ENCODE measurements around the gene SPACA6. TPM values are rescaled to one million over a fixed set of nuclear protein-coding genes. Genes with fewer than 3 reads are reported as not detected.
A peak's percentile ranks its signal among the peaks of the same experiment; 100 is the strongest.

The SPACA6 gene
- polyA plus RNA-seq, 1 donor (not counting 4 experiments of a cell fraction or from before 2014, with no cell fraction given), result 4.3 TPM

DNA sequence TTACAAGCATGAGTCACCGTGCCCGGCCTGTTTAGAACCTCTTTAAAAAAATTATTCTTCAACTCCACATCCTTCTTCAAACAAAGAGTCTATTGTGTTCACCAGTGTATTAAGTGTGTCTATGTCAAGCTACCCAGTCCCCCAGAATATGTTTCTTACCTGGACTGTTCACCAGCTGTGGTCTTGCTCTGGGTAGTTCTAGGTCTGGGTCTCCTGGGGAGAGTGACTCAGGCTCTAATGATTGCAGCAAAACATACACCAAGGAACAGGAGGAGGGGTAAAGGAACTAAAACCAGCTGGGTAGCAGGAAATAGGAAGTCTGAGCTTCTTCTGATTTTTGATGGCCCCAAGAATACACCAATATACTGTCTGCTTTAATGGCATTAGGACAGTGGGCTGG lies 58.5 kb downstream of the SPACA6 start, which contains the start of gene FPR1:
TSS of gene FPR1 (minus strand) at position 224 of the 400 bp plus-strand sequence. CDS start 4,884 bp downstream, outside the sequence.
- TF ChIP-seq, protein P1, sequence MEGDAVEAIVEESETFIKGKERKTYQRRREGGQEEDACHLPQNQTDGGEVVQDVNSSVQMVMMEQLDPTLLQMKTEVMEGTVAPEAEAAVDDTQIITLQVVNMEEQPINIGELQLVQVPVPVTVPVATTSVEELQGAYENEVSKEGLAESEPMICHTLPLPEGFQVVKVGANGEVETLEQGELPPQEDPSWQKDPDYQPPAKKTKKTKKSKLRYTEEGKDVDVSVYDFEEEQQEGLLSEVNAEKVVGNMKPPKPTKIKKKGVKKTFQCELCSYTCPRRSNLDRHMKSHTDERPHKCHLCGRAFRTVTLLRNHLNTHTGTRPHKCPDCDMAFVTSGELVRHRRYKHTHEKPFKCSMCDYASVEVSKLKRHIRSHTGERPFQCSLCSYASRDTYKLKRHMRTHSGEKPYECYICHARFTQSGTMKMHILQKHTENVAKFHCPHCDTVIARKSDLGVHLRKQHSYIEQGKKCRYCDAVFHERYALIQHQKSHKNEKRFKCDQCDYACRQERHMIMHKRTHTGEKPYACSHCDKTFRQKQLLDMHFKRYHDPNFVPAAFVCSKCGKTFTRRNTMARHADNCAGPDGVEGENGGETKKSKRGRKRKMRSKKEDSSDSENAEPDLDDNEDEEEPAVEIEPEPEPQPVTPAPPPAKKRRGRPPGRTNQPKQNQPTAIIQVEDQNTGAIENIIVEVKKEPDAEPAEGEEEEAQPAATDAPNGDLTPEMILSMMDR (optimal IDR thresholded peaks at IDR 0.05 in 1 of 3, IDR thresholded peaks at IDR 0.05 in 1 of 3, conservative IDR thresholded peaks at IDR 0.05 in 1 of 3; ENCODE audit: extremely low read depth in 1 of 3, insufficient read depth in 2 of 3, low read length in 3 of 3), result no peak
- no peak for TF ChIP-seq EZH2 (IDR thresholded peaks at IDR 0.05; ENCODE audit: low read length)
- Histone ChIP-seq H4K20me1 (ENCODE audit: control insufficient read depth, extremely low read depth, insufficient read depth, low read length) (no peaks in the 10 kb centered on the region), H3K4me1 (ENCODE audit: control insufficient read depth, extremely low read depth, insufficient read depth, low read length) (peaks cover 6% of the 10 kb centered on the region), H3K4me3 (ENCODE audit: control insufficient read depth in 2 of 3, extremely low read depth in 1 of 3, insufficient read depth in 2 of 3, low read depth in 1 of 3, low read length in 3 of 3) (no peak within 1 kb of the TSS), H3K27me3 (ENCODE audit: control insufficient read depth, extremely low read depth, insufficient read depth, low read length) (no peaks in the 10 kb centered on the region), H3K79me2 (ENCODE audit: control insufficient read depth, insufficient read depth, low read length) (no peaks in the 10 kb centered on the region), H3K9me3 (ENCODE audit: control insufficient read depth, low read depth, low read length) (no peaks in the 10 kb centered on the region), H2AFZ (ENCODE audit: control insufficient read depth, low read length) (peak within 1 kb of the TSS; percentile 42), H3K27ac (ENCODE audit: control insufficient read depth, insufficient read depth, low read length) (peak within 1 kb of the TSS; percentile 29), H3K4me2 (ENCODE audit: control insufficient read depth, extremely low read depth, insufficient read depth, low read depth, low read length) (peak within 1 kb of the TSS; percentile 7), H3K9me1 (ENCODE audit: control insufficient read depth, extremely low read depth, insufficient read depth, low read length) (no peaks in the 10 kb centered on the region), H3K36me3 (ENCODE audit: control insufficient read depth in 2 of 2, extremely low read depth in 1 of 2, insufficient read depth in 2 of 2, low read length in 2 of 2) (no peaks in the 10 kb centered on the region), H3K9ac (ENCODE audit: control insufficient read depth, extremely low read depth, insufficient read depth, low read length) (no peak within 1 kb of the TSS)
- DNase-seq (ENCODE audit: low read depth, low spot score) (peak; percentile 30), FAIRE-seq (peak; percentile 49)
- dilution Hi-C loops (cut with MboI; ENCODE audit: extremely low pct_ligation_motif_present, low sequenced_read_pairs), result no loop called here

GRCh38 chr19:51754109-51754508 lies 61.0 kb downstream of the SPACA6 start:
- Histone ChIP-seq H2AFZ (ENCODE audit: control insufficient read depth, low read length) (no peak overlapping the region), H3K79me2 (ENCODE audit: control insufficient read depth, insufficient read depth, low read length) (no peaks in the 10 kb centered on the region), H3K36me3 (ENCODE audit: control insufficient read depth in 2 of 2, extremely low read depth in 1 of 2, insufficient read depth in 2 of 2, low read length in 2 of 2) (no peaks in the 10 kb centered on the region), H3K27ac (ENCODE audit: control insufficient read depth, insufficient read depth, low read length) (no peak overlapping the region), H3K4me2 (ENCODE audit: control insufficient read depth, extremely low read depth, insufficient read depth, low read depth, low read length) (no peak overlapping the region), H3K9me3 (ENCODE audit: control insufficient read depth, low read depth, low read length) (no peaks in the 10 kb centered on the region), H4K20me1 (ENCODE audit: control insufficient read depth, extremely low read depth, insufficient read depth, low read length) (no peaks in the 10 kb centered on the region), H3K9ac (ENCODE audit: control insufficient read depth, extremely low read depth, insufficient read depth, low read length) (no peak overlapping the region), H3K27me3 (ENCODE audit: control insufficient read depth, extremely low read depth, insufficient read depth, low read length) (no peaks in the 10 kb centered on the region), H3K9me1 (ENCODE audit: control insufficient read depth, extremely low read depth, insufficient read depth, low read length) (no peaks in the 10 kb centered on the region), H3K4me3 (ENCODE audit: control insufficient read depth in 2 of 3, extremely low read depth in 1 of 3, insufficient read depth in 2 of 3, low read depth in 1 of 3, low read length in 3 of 3) (no peak overlapping the region), H3K4me1 (ENCODE audit: control insufficient read depth, extremely low read depth, insufficient read depth, low read length) (peaks cover 6% of the 10 kb centered on the region)
- FAIRE-seq (no peak), DNase-seq (ENCODE audit: low read depth, low spot score) (no peak)
- TF ChIP-seq EZH2 (IDR thresholded peaks at IDR 0.05; ENCODE audit: low read length), result no peak
- TF ChIP-seq, protein P1 (optimal IDR thresholded peaks at IDR 0.05 in 1 of 3, IDR thresholded peaks at IDR 0.05 in 1 of 3, conservative IDR thresholded peaks at IDR 0.05 in 1 of 3; ENCODE audit: extremely low read depth in 1 of 3, insufficient read depth in 2 of 3, low read length in 3 of 3), result no peak
- dilution Hi-C loops (cut with MboI; ENCODE audit: extremely low pct_ligation_motif_present, low sequenced_read_pairs), result no loop called here

Measured in keratinocyte (primary cell).